ENCODE data around the gene ABCC10. TPM values are rescaled to one million over a fixed set of nuclear protein-coding genes. Genes with fewer than 3 reads are reported as not detected.

ABCC10 gene
- total RNA-seq, 1 experiment from 2014 or later: 25.9 TPM

GRCh38 chr6:43442935-43443334, 15.6 kb downstream of the ABCC10 start:
- TF ChIP-seq, protein P1, sequence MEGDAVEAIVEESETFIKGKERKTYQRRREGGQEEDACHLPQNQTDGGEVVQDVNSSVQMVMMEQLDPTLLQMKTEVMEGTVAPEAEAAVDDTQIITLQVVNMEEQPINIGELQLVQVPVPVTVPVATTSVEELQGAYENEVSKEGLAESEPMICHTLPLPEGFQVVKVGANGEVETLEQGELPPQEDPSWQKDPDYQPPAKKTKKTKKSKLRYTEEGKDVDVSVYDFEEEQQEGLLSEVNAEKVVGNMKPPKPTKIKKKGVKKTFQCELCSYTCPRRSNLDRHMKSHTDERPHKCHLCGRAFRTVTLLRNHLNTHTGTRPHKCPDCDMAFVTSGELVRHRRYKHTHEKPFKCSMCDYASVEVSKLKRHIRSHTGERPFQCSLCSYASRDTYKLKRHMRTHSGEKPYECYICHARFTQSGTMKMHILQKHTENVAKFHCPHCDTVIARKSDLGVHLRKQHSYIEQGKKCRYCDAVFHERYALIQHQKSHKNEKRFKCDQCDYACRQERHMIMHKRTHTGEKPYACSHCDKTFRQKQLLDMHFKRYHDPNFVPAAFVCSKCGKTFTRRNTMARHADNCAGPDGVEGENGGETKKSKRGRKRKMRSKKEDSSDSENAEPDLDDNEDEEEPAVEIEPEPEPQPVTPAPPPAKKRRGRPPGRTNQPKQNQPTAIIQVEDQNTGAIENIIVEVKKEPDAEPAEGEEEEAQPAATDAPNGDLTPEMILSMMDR (IDR thresholded peaks at IDR 0.05; ENCODE audit: unreplicated experiment): no peak
- no TSS peak for BruUV-seq (replicated peaks)
- intact Hi-C loops (cut with micrococcal nuclease): no loop called here
- Mint-ChIP-seq H3K36me3 (ENCODE audit: insufficient read depth, unreplicated experiment) (peaks cover 55% of the 10 kb centered on the region), H3K9me3 (ENCODE audit: unreplicated experiment) (no peaks in the 10 kb centered on the region), H3K4me3 (ENCODE audit: unreplicated experiment) (no peak overlapping the region), H3K27me3 (ENCODE audit: insufficient read depth, unreplicated experiment) (no peaks in the 10 kb centered on the region), H3K4me1 (ENCODE audit: insufficient read depth, unreplicated experiment) (no peaks in the 10 kb centered on the region), H3K27ac (ENCODE audit: low read depth, unreplicated experiment) (no peak overlapping the region)
- CTCF ChIA-PET: interaction anchor here (0.8 to 5.3 kb wide), 3 partner anchors 9 to 53 kb away, joined by 3 to 25 read pairs (median 3); no protein-coding TSS in a partner anchor
- POLR2A ChIA-PET: no interaction called here
- no peak for DNase-seq (ENCODE audit: unreplicated experiment)

- Mint-ChIP-seq H3K27ac (ENCODE audit: low read depth, unreplicated experiment) (no peak overlapping the region), H3K36me3 (ENCODE audit: insufficient read depth, unreplicated experiment) (peaks cover 53% of the 10 kb centered on the region), H3K4me3 (ENCODE audit: unreplicated experiment) (no peak overlapping the region), H3K27me3 (ENCODE audit: insufficient read depth, unreplicated experiment) (no peaks in the 10 kb centered on the region), H3K4me1 (ENCODE audit: insufficient read depth, unreplicated experiment) (no peaks in the 10 kb centered on the region), H3K9me3 (ENCODE audit: unreplicated experiment) (no peaks in the 10 kb centered on the region)
- intact Hi-C loops (cut with micrococcal nuclease): no loop called here
- TF ChIP-seq, protein P1 (IDR thresholded peaks at IDR 0.05; ENCODE audit: unreplicated experiment): no peak
- no peak for DNase-seq (ENCODE audit: unreplicated experiment)
- CTCF ChIA-PET: interaction anchor here (0.9 to 2.4 kb wide), 3 partner anchors 10 to 60 kb away, joined by 3 to 7 read pairs (median 3); no protein-coding TSS in a partner anchor
- BruUV-seq (replicated peaks): no TSS peak
- POLR2A ChIA-PET: interaction anchor here (0.5 to 0.9 kb wide), 2 partner anchors 17 to 261 kb away, joined by 3 read pairs; partner anchors contain the start of gene ABCC10
These were observed 16.7 kb downstream of the ABCC10 start for GRCh38 chr6:43444036-43444435.

GRCh38 chr6:43444582-43444981, 17.2 kb downstream of the ABCC10 start:
- no peak overlapping the region for H3K4me3 Mint-ChIP-seq (ENCODE audit: unreplicated experiment)
- no TSS peak for BruUV-seq (replicated peaks)
- TF ChIP-seq, protein P1 (IDR thresholded peaks at IDR 0.05; ENCODE audit: unreplicated experiment): no peak
- no peaks in the 10 kb centered on the region for H3K27me3 Mint-ChIP-seq (ENCODE audit: insufficient read depth, unreplicated experiment)
- no peak overlapping the region for H3K27ac Mint-ChIP-seq (ENCODE audit: low read depth, unreplicated experiment)
- no peaks in the 10 kb centered on the region for H3K4me1 Mint-ChIP-seq (ENCODE audit: insufficient read depth, unreplicated experiment)
- H3K9me3 Mint-ChIP-seq (ENCODE audit: unreplicated experiment): no peaks in the 10 kb centered on the region
- DNase-seq (ENCODE audit: unreplicated experiment): no peak
- POLR2A ChIA-PET: interaction anchor here (0.5 to 0.9 kb wide), 2 partner anchors 17 to 262 kb away, joined by 3 read pairs; partner anchors contain the start of gene ABCC10
- CTCF ChIA-PET: interaction anchor here (0.9 to 2.4 kb wide), 3 partner anchors 9 to 60 kb away, joined by 3 to 7 read pairs (median 3); no protein-coding TSS in a partner anchor
- peaks cover 48% of the 10 kb centered on the region for H3K36me3 Mint-ChIP-seq (ENCODE audit: insufficient read depth, unreplicated experiment)
- intact Hi-C loops (cut with micrococcal nuclease): no loop called here

DNA sequence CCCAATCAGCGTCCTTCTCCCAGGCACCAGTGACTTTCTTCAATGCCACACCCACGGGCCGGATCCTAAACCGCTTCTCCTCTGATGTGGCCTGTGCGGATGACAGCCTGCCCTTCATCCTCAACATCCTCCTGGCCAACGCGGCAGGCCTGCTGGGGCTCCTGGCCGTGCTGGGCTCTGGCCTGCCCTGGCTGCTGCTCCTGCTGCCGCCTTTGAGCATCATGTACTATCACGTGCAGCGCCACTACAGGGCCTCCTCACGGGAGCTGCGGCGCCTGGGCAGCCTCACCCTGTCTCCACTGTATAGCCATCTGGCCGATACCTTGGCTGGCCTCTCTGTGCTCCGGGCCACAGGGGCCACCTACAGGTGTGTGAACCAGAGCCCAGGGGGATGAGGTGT, 18.2 kb downstream of the ABCC10 start:
- Mint-ChIP-seq H3K27me3 (ENCODE audit: insufficient read depth, unreplicated experiment) (no peaks in the 10 kb centered on the region), H3K27ac (ENCODE audit: low read depth, unreplicated experiment) (no peak overlapping the region), H3K9me3 (ENCODE audit: unreplicated experiment) (no peaks in the 10 kb centered on the region), H3K36me3 (ENCODE audit: insufficient read depth, unreplicated experiment) (peaks cover 45% of the 10 kb centered on the region), H3K4me3 (ENCODE audit: unreplicated experiment) (no peak overlapping the region), H3K4me1 (ENCODE audit: insufficient read depth, unreplicated experiment) (no peaks in the 10 kb centered on the region)
- ChIA-PET CTCF (interaction anchor here (0.5 to 2.4 kb wide), 3 partner anchors 50 to 393 kb away, joined by 4 to 7 read pairs (median 7); no protein-coding TSS in a partner anchor), POLR2A (interaction anchor here (1.2 to 1.3 kb wide), 2 partner anchors 9 to 12 kb away, joined by 3 to 5 read pairs; no protein-coding TSS in a partner anchor)
- intact Hi-C loops (cut with micrococcal nuclease): no loop called here
- no TSS peak for BruUV-seq (replicated peaks)
- TF ChIP-seq, protein P1 (IDR thresholded peaks at IDR 0.05; ENCODE audit: unreplicated experiment): no peak
- no peak for DNase-seq (ENCODE audit: unreplicated experiment)

All from MCF 10A (cell line).